ENCODE data around the gene POLDIP2. TPM values are rescaled to one million over a fixed set of nuclear protein-coding genes. Genes with fewer than 3 reads are reported as not detected.
A peak's percentile ranks its signal among the peaks of the same experiment; 100 is the strongest.

POLDIP2 gene
- total and polyA plus RNA-seq, 9 of the 15 experiments (the other 6 are each of a cell fraction or from before 2014, with no cell fraction given), result 22.0 to 137 (median 104) TPM

GRCh38 chr17:28318759-28319597, 38.3 kb downstream of the POLDIP2 start, which contains the start of gene TMEM97 (continued):
- TF ChIP-seq SRF (CRISPR knock-in tag; IDR thresholded peaks at IDR 0.05) (peak in 1 of 2 experiments; percentile 48; a peak in 1 of 4 replicates), RHOXF2B (CRISPR knock-in tag; conservative IDR thresholded peaks at IDR 0.05) (no peak), ZNF232 (CRISPR knock-in tag; IDR thresholded peaks at IDR 0.05) (no peak), PKNOX1 (IDR thresholded peaks at IDR 0.05) (no peak), KAT2B (IDR thresholded peaks at IDR 0.05; ENCODE audit: low read depth, low read length) (no peak), NFATC3 (IDR thresholded peaks at IDR 0.05) (peak; percentile 96), CC2D1A (IDR thresholded peaks at IDR 0.05) (no peak), IRF9 (tag; IDR thresholded peaks at IDR 0.05) (no peak), NKRF (IDR thresholded peaks at IDR 0.05; ENCODE audit: borderline replicate concordance) (peak; percentile 59), GATAD2B (IDR thresholded peaks at IDR 0.05; ENCODE audit: borderline replicate concordance) (peak; percentile 76), ZNF311 (CRISPR knock-in tag; IDR thresholded peaks at IDR 0.05) (no peak), MEF2D (tag; conservative IDR thresholded peaks at IDR 0.05; ENCODE audit: low read depth) (no peak), IRF2 (CRISPR knock-in tag; IDR thresholded peaks at IDR 0.05) (no peak), TBP (optimal IDR thresholded peaks at IDR 0.05; ENCODE audit: low read depth, low read length) (peak; percentile 90), CEBPG (CRISPR knock-in tag; IDR thresholded peaks at IDR 0.05) (0 out of 2 replicates have a peak, but pooled peaks have one; percentile 24), CEBPG (tag; conservative IDR thresholded peaks at IDR 0.05 in 1 of 2, IDR thresholded peaks at IDR 0.05 in 1 of 2) (no peak), PATZ1 (CRISPR knock-in tag; IDR thresholded peaks at IDR 0.05; ENCODE audit: borderline replicate concordance) (no peak), SMARCC2 (IDR thresholded peaks at IDR 0.05; ENCODE audit: low read depth) (peak; percentile 70), NCOA4 (IDR thresholded peaks at IDR 0.05; ENCODE audit: partially characterized antibody) (no peak), ZC3H4 (CRISPR knock-in tag; IDR thresholded peaks at IDR 0.05; ENCODE audit: borderline replicate concordance) (no peak), TAF9B (IDR thresholded peaks at IDR 0.05; ENCODE audit: partially characterized antibody) (peak; percentile 75), ESRRA (IDR thresholded peaks at IDR 0.05; ENCODE audit: borderline replicate concordance, low read depth) (peak; percentile 53; the same call in 1 of the 2 replicates), C11orf30 (IDR thresholded peaks at IDR 0.05; ENCODE audit: low read depth) (peak; percentile 77), TRIM28 (IDR thresholded peaks at IDR 0.05) (no peak)

All from K562 (cell line).